GM19467 (cell line): ENCODE results near the gene CHD3.

ENCODE experiments used
- ATAC-seq: cut with Tn5 transposase; IDR thresholded peaks from one replicate; pipeline ENCODE4 v1.9.1; 2021; ENCODE audit warnings: mild to moderate bottlenecking, moderate library complexity; ENCODE audit not compliant: unreplicated experiment

Gene CHD3

DNA sequence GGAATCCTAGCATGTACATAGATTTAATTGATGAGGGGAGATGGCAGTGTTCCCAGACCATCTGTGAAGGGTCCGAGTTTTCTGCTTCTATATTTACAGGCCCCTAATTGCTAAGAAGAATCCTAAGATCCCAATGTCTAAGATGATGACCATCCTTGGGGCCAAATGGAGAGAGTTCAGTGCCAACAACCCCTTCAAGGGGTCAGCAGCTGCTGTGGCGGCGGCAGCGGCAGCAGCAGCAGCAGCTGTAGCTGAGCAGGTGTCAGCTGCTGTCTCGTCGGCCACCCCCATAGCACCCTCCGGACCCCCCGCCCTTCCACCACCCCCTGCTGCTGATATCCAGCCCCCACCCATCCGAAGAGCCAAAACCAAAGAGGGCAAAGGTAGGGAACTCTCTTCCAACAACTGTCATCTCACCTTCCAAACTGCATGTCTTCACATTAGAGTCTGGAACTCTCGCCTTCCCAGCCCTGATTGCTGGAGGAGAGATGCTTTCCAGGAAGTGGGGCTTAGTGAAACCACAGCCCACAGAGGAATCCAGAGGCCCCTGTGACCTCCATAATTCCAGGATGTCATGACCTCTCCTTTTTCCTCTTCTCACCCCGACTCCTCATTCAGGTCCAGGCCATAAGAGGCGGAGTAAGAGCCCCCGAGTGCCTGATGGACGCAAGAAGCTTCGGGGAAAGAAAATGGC is 4.7 kb downstream of the CHD3 start:
- ATAC-seq, result no peak

DNA sequence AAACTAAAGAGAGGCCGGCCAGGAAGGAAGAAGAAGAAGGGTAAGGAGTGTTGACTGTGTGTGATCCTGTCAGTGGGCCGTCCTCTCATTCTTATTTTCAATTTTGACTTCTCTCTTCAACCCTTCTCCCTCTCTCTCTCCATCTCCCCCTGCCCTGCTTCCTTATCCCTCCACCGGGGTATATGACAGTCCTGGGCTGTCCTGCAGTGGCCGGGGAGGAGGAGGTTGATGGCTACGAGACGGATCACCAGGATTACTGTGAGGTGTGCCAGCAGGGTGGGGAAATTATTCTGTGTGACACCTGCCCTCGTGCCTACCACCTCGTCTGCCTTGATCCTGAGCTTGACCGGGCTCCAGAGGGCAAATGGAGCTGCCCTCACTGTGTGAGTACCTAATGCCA is 5.6 kb downstream of the CHD3 start:
- no peak for ATAC-seq

DNA sequence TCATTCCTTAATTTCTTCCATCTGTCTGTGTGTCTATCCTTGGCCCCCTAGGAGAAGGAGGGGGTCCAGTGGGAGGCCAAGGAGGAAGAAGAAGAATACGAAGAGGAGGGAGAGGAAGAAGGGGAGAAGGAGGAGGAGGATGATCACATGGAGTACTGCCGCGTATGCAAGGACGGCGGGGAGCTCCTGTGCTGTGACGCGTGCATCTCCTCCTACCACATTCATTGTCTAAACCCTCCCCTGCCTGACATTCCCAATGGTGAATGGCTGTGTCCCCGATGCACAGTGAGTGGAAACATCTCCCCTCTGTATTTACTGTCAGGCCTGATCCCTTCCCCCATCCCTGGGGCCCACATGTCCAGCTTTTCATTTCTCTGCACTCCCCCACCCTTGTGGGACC is 6.3 kb downstream of the CHD3 start:
- no peak for ATAC-seq

DNA sequence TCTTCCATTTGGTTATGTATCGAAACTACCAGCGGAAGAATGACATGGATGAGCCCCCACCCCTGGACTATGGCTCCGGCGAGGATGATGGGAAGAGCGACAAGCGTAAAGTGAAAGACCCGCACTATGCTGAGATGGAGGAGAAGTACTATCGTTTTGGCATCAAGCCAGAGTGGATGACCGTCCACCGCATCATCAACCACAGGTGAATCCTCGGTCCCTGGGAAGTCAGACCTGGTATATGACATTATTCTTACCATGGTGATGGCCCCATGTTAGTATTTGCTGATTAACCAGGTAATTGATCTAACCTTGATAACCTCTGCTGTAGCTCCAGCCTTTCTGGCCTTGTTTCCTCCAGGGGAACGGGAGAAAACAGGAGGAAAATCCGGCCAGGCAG is 8.5 kb downstream of the CHD3 start:
- no peak for ATAC-seq

DNA sequence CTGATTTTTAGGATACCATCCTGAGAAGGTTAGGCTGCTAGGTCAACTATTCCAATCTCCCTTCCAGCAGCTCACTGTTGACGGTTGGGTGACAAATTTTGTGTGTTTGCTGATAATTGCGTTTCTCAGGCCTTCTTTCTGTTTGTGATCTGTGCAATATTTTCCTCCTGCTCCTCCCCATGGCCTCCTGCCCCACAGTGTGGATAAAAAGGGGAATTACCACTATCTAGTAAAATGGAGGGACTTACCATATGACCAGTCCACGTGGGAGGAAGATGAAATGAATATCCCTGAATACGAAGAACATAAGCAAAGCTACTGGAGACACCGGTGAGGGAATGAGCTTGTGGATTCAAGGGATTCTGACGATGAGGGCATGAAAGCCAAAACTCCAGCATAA is 9.2 kb downstream of the CHD3 start:
- ATAC-seq, result no peak

DNA sequence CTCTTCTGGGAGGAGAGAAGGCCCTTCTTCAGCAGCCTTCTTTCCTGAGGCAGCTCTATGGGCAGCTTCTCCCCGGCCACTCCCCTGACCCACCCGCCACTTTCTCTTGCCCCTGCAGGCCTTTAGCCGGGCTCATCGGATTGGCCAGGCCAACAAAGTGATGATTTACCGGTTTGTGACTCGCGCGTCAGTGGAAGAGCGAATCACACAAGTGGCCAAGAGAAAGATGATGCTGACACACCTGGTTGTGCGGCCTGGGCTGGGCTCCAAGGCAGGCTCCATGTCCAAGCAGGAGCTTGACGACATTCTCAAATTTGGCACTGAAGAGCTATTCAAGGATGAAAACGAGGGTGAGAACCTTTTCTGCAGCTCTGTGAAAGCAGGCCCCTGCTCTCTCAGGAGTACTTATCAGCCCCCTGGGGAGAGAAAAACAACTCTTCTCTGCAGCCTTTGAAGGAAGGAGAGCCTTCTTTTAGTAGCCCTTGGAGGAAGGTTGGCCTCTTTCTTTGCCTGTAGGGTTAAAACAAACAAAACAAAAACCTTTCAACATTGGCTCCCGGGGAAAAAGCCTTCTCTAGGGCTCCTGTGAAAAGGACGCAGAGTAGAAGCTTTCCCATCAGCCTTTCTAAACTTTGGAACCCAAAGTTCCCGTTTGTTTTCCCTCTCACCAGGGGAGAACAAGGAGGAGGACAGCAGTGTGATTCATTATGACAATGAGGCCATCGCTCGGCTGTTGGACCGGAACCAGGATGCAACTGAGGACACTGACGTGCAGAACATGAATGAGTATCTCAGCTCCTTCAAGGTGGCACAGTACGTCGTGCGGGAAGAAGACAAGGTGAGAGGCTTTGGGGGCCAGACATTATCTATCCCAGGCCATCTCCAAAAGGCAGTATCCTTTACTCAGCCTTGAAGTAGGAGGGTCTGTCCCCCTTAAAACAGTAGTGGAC is 14.8 kb downstream of the CHD3 start:
- no peak for ATAC-seq

DNA sequence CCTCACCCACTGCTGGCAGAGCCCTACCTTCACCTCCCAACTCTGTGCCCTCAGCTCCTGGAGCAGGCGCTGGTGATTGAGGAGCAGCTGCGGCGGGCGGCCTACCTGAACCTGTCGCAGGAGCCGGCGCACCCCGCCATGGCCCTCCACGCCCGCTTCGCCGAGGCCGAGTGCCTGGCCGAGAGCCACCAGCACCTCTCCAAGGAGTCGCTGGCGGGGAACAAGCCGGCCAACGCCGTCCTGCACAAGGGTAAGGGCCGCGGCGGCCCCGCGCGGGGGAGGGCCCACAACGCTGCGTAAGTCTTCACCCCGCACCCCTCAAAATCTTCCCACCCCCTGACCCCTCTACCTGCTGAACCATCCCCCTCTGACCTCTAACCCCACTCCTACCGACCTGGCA is 20.5 kb downstream of the CHD3 start:
- ATAC-seq, result no peak

DNA sequence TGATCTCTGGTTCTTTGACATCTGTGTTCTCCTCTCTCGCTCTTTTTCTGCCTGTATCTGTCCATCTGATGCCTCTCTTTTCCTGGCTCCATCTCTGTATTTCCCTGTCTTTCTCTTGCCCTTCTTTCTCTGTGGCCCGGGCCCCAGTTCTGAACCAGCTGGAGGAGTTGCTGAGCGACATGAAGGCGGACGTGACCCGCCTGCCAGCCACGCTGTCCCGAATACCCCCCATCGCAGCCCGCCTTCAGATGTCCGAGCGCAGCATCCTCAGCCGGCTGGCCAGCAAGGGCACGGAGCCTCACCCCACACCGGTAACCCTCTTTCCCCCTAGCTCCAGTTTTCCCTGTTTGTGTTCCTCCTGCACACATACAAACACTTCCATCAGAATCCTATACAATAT is 21.7 kb downstream of the CHD3 start:
- no peak for ATAC-seq

DNA sequence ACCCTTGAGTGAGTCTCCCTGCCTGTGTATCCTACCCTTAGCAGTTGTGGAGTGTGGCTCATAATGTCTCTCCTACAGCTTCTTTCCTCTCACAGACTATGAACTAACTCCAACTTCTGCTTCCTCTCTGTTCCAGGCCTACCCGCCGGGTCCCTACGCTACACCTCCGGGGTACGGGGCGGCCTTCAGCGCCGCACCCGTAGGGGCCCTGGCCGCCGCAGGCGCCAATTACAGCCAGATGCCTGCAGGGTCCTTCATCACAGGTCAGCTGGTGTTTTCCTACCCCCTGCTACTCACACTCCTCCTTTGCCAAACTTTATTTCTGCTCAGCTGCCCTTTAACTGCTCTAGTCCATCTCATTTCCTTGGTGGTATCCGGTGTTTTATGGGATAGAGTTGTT is 22.1 kb downstream of the CHD3 start:
- no peak for ATAC-seq

DNA sequence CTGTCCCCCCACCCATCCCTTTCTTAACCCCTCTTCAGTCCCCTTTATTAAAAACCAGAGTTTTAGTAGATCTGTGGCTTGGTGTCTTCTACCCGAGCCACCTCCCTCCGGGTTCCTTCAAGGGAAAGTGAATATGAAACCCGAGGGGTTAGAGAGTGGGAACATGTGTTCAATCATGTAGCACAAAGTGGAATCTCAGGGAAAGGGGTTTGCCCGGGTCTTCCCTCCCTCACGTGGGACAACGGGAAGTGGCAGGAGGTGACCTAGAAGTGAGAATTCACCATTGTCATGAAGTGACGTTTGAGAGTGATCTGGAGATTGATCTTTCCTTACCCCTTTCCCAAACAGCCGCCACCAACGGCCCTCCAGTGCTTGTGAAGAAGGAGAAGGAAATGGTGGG is 22.5 kb downstream of the CHD3 start:
- no peak for ATAC-seq

DNA sequence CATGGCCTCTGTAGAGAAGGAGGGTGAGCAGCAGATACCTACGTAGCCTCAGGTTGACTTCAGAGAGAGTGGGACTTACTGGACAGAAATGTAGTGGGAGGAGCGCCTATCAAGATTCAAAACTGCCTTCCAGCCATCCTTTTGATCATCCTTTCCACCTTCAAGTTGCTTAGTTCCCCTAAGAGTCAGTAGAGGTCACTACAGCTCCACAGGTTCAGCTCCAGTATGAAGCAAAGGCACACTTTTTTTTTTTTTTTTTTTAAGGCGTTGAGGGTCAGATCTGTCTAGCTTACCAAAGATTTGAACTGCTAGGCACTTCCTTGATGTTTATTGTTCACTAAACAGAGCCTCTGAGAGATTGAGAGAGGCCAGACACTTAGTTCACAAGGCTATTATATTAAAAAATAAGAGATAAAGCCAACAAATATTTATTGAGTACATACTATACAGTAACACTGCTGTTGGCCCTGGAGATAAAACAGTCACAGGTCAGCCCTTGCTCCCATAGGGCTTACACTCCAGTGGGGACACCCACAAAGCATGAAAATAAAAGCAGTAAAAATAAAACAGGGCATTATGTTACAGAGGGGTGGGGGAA is 24.4 kb downstream of the CHD3 start:
- ATAC-seq, result no peak

DNA sequence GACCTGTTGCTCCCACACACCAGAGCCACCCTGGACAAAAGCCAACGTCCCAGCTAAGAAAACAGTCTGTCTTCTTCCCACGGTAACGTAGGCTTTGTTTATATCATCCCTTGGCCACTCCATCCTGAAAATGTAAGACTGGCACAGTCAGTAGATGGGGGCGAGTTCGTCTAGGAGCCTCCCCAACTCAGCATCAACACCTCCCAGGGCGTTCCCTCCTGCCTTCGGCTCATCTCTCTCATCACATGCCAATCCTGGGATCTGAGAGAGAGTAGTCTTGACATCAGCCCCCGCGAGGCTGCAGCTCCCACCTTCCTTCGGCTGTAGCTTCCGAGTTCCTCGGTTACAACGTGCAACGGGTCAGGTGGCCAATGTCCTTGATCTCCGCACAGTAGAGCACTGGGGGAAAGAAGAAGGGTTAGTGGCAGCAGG is 26.6 kb downstream of the CHD3 start:
- ATAC-seq, result peak; percentile 12

DNA sequence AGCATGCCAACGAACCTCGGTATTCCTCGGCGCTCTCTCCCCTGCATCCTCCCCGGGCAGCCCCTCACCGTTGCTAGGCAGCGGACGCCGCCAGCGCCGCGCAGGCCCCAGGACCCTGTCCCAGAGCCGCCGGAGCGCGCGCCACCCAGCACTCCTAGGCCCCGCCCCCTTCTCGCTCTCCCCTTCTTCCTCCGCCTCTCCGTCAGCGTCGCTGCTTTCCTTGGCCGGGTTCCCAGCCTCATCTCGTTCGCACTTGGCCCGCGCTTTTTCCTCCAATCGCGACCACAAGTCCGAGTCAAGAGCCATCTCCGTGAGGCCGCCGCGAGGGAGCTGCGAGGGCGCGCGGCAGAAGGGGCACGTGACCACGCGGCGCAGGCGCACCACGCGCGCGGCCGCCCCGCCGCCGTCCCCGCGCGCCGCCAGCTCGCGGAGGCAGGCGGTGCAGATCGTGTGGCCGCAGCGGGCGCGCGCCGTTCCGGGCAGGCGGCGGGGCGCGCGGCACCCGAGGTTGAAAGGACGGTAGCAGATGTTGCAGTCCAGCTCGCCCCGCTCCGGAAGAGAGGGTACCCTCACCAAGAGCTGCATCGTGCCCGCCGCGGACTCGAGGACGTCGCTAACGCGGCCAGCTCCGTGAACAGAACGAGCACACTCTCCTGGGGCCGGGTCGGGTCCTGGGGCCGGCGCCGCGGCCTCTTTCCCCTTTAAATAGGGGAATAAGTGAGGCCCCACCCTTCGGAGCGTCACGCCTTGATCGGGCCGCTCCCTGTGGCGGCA is 27.2 kb downstream of the CHD3 start, which contains the start of gene RNF227:
Gene RNF227, minus strand, starts transcription at position 679 of the 774 bp plus-strand sequence. Its CDS starts 94 bp downstream, at position 585.
- ATAC-seq, result peak; percentile 70

DNA sequence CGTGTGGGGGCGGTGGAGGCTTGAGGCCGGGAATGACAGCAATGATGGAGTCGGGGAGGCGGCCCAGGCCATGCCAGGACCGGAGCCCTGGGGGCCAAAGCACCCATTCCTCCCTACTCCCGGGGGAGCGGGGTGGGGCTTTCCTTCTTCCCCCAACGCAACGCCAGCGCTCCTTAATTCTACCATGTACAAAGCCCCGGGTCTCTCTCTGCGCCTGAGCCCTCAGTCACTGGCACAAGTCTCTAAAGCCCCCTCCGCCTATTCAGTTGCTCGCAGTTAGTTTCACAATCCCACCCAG is 27.7 kb downstream of the CHD3 start:
- no peak for ATAC-seq

DNA sequence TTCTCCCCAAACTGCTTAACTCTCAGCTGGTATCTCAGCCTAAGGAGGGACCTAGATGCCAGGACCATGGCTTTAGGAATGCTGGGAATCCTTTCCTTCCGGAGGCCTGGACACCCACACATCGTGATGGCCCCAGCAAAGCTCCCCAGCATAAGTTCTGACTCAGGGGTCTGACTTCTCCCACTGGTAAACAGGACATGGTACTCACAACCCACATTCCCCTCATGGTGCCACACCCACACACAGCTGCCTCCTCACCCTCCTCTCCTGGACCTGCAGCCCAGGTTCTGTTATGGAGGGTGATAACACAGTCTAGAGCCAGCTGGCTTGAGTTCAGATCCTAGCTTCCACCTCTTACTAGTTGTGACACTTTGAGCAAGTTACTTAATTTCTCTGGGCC is 28.2 kb downstream of the CHD3 start:
- ATAC-seq, result no peak

DNA sequence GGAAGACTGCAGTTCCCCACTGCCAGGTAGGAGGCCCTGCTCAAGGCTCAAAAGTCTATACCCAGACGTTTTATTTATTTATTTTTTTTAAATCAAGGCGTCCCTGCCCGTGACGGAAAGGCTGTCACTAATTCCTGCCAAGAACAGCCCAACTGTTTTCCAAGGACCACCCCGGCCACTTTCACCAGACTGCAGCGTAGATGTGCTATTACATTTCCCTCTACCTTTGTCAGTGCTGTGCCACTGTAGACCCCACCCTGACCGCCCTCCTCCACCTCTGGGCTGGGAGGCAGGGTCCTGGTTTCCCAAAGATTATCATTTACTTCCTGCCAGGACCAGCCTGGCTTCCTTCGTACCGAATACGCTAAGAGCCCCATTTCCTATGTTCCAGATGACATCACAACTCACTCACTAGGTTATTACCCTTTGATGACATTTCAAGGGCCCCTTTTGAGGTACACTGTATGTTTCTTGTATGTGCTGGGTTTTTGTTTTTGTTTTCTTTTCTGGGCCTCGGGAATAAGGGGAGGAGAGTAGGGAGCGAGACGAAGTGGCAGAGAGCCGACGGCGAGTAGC is 33.8 kb downstream of the CHD3 start:
- no peak for ATAC-seq

DNA sequence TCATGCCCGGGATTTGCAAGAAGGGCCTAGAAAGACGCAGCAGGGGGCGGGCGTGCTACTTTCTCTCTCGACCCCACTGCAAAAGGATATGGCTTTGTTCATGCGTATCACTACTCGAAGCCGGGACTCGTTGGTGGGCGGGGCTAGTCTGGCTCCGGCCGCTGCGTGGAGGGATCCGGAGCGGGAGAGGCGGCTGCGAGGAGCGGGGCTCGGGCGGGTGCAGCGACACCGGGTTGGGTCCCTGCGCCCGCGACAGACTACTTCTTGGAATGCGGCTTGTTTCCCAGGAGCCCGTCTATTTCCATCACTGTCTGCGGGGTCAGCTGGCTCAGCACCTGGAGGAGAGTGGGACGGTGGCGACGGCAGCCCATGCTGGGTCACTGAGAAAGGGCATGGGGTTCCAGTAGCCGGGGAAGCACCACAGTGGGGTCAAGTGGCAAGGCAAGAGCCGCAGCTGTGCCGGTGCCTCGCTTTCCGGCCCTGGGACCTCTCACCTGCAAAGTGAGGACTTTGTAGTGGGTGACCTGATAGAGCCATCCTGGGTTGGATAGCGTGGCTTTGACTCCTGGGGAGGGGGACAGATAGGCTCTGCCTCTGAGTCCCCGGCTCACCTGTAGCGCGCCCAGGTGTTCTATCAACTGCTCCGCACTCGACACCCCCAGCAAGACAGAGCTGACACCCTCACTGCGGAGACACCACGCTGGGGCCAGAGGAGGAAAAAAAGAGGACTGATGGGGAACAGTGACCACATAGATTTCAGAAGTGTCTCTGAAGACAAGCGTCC is 34.4 kb downstream of the CHD3 start:
- no peak for ATAC-seq

DNA sequence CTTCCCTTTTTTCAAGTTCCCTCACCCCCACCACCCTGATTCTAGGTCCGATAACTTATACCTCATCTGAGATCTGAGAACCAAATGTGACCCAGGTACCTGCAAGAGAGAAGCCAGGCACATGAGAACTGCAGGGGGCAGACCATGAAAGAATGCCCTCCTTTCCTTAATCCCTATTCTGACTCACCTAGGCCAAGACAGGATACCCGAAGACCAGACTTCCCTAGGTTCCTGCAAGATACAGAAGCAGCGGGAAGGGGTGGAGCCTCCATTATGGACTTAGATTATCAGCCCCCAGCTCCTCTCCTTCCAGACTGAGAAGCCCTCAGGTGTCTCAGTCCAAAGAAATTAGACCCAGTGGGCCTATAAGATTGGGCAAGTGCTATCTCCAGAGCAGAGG is 39.0 kb downstream of the CHD3 start:
- no peak for ATAC-seq

DNA sequence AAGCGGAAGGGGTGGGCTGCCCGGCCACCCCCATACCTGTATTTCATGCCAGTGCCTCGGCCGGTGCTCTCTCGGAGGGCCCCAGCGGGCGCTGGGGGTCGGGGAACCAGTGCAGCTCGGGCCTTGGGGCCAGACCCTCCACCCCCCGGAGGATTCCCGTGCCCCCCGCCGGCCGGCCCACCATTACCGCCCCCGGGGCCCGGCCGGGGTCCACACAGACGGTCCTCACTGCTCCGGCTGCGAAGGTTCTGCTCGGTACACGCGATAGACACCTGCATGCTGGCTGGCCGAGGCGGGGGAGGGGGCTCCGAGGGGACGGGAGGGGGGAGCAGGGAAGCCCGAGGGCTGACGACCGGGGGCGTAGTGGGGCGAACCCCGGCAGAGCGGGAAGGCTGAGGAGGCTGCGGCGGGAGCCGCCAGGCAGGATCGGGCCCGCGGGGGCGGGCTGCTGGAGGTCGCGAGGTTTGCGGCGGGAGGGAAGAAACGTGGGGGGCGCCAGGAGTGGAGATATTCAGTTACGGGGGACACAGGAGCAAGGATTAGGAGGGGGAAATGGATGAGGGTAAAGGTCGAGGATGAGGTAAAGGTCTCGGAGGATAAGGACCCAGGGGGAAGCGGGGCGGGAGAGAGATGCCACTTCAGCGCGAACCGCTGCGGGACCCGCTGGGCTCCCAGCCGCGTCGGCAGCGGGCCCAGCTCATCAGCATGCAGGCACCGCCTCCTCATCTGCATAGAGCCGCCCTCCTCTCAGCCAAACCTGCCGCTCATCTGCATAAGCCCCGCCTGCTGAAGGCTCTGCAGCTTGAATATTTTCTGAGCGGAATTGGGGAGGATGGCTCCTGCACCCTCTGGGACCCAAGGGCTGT is 40.8 kb downstream of the CHD3 start, which contains the start of gene KCNAB3:
Gene KCNAB3, minus strand, starts transcription at position 699 of the 866 bp plus-strand sequence. Its CDS starts 421 bp downstream, at position 278.
- no peak for ATAC-seq
